BE2C (cell line): ENCODE data around the gene RSAD2.
"Not testable (repeated sequence)": the region's sequence is repeated elsewhere in the genome, so short reads cannot be mapped to it uniquely, and the experiment has no call there.

Source experiments
- DNase-seq: peaks from one replicate; pipeline ENCODE4 v3.0.0-alpha.2; 2020
- H3K27me3 ChIP-seq: fragments of 250-450 bp; sonication (Bioruptor Pico); 2 replicates; pipeline ENCODE4 v1.5.1; 2020; ENCODE audit warnings: mild to moderate bottlenecking
- H3K36me3 ChIP-seq: fragments of 250-450 bp; sonication (Bioruptor Pico); 2 replicates; pipeline ENCODE4 v1.5.1; 2020; ENCODE audit warnings: mild to moderate bottlenecking
- H3K4me1 ChIP-seq: fragments of 250-450 bp; sonication (Bioruptor Pico); 2 replicates; pipeline ENCODE4 v1.5.1; 2020
- H3K4me3 ChIP-seq: 2 replicates; pipeline ENCODE4 v1.5.1; 2011; ENCODE audit warnings: low read depth, low read length
- H3K9me3 ChIP-seq: fragments of 250-450 bp; sonication (Bioruptor Pico); 2 replicates; pipeline ENCODE4 v1.5.1; 2020
- TF ChIP-seq, protein P1 (sequence below): IDR thresholded peaks from 2 replicates; pipeline ENCODE4 v1.5.1; 2012; ENCODE audit warnings: mild to moderate bottlenecking, low read depth, low read length

The RSAD2 gene

DNA sequence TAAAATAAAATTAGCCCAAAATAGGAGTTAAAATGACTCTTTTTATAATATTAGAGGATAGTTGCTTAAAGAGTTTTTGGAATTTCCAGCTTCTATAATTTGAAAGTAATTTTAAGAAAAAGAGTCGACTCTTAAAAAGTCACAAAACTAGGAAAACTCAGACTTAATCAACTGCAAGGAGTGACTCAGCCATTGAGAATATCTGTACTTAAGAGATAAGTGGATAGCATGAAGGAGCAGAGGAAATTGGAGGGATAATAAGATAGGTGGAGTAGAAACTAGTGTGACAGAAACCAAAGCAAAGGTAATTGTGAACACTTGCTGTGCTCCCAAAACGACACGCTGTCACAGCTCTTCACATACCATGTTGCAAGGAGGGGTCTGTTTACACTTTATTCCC is 8.4 kb downstream of the RSAD2 start:
- Histone ChIP-seq H3K4me3 (no peak overlapping the region), H3K4me1 (no peaks in the 10 kb centered on the region), H3K36me3 (no peaks in the 10 kb centered on the region), H3K9me3 (no peaks in the 10 kb centered on the region), H3K27me3 (no peaks in the 10 kb centered on the region)
- TF ChIP-seq, protein P1, sequence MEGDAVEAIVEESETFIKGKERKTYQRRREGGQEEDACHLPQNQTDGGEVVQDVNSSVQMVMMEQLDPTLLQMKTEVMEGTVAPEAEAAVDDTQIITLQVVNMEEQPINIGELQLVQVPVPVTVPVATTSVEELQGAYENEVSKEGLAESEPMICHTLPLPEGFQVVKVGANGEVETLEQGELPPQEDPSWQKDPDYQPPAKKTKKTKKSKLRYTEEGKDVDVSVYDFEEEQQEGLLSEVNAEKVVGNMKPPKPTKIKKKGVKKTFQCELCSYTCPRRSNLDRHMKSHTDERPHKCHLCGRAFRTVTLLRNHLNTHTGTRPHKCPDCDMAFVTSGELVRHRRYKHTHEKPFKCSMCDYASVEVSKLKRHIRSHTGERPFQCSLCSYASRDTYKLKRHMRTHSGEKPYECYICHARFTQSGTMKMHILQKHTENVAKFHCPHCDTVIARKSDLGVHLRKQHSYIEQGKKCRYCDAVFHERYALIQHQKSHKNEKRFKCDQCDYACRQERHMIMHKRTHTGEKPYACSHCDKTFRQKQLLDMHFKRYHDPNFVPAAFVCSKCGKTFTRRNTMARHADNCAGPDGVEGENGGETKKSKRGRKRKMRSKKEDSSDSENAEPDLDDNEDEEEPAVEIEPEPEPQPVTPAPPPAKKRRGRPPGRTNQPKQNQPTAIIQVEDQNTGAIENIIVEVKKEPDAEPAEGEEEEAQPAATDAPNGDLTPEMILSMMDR: no peak
- DNase-seq: no peak

DNA sequence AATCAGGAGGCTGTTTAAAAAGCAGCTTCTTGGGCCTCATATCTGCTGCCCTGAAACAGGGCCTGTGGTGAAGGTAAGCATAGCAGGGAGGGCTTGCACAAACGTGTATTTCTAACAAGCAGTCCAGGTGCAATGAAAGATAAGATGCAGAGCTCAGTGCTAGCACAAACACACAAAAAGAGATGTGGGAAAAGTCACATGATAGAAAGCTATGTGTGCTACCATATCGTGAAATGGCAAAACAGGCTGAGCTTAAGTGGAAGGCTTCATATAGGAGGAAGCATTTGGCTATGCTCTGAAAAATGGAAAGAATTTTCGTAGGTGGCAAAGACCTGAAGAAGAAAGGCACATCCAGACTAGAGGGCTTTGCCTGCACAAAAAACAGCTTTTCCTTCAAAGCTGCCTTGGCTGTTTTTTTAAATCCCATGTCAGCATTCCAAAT is 10.2 kb downstream of the RSAD2 start:
- H3K36me3 ChIP-seq: no peaks in the 10 kb centered on the region
- H3K4me3 ChIP-seq: no peak overlapping the region
- TF ChIP-seq, protein P1: no peak
- no peaks in the 10 kb centered on the region for H3K9me3 ChIP-seq
- no peak for DNase-seq
- no peaks in the 10 kb centered on the region for H3K27me3 ChIP-seq
- no peaks in the 10 kb centered on the region for H3K4me1 ChIP-seq

DNA sequence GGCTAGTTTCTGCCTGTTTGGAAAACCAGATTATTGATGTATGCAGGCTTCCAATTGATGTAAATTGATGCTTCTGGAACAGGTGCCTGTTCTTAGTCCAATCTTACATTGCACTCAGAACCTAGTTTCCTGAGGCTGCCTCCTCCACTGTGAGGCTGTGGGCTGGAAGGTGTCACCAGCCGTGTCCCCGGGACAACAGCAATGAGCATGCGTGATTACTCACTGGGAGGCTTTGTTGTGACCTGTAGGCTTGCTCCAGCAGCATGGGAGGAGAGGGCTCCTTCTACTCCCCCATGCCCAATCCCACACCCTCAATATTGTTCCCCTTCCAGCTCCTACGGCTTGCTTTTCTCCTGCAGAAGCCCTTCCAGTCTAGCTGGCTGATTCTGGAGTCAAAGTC is 11.1 kb downstream of the RSAD2 start:
- Histone ChIP-seq H3K4me3 (no peak overlapping the region), H3K36me3 (no peaks in the 10 kb centered on the region), H3K9me3 (no peaks in the 10 kb centered on the region), H3K4me1 (no peaks in the 10 kb centered on the region), H3K27me3 (no peaks in the 10 kb centered on the region)
- DNase-seq: no peak
- TF ChIP-seq, protein P1: no peak

DNA sequence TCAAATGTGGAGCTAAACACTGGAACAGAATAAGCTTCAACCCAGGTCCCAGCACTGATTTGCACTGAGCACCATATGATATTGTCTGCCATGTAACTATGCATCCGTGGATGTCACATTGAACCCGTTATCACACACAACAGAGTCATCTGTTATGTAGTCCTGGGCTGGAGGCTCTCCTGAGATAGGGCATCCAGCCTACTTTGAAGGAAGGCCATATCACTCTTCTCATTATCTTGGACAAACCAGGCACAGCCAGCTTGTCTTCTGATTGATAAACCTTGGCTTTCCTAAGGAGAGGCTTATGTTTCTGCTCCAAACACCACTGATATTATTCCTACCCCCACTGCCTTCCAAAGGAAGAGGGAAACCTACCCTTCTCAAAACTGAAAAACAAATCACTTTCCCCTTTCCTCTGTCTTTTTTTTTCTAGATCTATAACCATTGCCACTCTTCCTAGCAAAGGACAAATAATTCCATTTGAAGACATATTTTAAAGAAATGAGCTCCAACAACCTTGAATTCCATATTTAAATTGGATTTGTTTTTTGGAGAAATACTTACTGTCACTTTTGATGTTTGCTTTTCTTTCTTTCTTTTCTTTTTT is 16.4 kb downstream of the RSAD2 start:
- H3K27me3 ChIP-seq: no peaks in the 10 kb centered on the region
- H3K36me3 ChIP-seq: no peaks in the 10 kb centered on the region
- no peaks in the 10 kb centered on the region for H3K4me1 ChIP-seq
- TF ChIP-seq, protein P1: no peak
- no peak overlapping the region for H3K4me3 ChIP-seq
- DNase-seq: no peak
- H3K9me3 ChIP-seq: no peaks in the 10 kb centered on the region

DNA sequence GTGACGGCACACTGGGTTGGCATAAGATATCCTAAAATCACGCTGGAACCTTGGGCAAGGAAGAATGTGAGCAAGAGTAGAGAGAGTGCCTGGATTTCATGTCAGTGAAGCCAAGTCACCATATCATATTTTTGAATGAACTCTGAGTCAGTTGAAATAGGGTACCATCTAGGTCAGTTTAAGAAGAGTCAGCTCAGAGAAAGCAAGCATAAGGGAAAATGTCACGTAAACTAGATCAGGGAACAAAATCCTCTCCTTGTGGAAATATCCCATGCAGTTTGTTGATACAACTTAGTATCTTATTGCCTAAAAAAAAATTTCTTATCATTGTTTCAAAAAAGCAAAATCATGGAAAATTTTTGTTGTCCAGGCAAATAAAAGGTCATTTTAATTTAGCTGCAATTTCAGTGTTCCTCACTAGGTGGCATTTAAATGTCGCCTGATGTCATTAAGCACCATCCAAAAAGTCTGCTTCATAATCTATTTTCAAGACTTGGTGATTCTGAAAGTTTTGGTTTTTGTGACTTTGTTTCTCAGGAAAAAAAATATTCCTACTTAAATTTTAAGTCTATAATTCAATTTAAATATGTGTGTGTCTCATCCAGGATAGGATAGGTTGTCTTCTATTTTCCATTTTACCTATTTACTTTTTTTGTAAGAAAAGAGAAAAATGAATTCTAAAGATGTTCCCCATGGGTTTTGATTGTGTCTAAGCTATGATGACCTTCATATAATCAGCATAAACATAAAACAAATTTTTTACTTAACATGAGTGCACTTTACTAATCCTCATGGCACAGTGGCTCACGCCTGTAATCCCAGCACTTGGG is 19.6 kb downstream of the RSAD2 start:
- H3K4me3 ChIP-seq: no peak overlapping the region
- H3K36me3 ChIP-seq: no peaks in the 10 kb centered on the region
- TF ChIP-seq, protein P1: peak; percentile 75
- H3K27me3 ChIP-seq: no peaks in the 10 kb centered on the region
- no peaks in the 10 kb centered on the region for H3K9me3 ChIP-seq
- no peak for DNase-seq
- H3K4me1 ChIP-seq: no peaks in the 10 kb centered on the region

DNA sequence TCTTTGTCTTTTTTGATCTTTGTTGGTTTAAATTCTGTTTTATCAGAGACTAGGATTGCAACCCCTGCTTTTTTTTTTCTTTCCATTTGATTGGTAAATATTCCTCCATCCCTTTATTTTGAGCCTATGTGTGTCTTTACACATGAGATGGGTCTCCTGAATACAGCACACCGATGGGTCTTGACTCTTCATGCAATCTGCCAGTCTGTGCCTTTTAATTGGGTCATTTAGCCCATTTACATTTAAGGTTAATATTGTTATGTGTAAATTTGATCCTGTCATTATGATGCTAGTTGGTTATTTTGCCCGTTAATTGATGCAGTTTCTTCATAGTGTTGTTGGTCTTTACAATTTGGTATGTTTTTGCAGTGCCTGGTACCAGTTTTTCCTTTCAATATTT is 25.0 kb downstream of the RSAD2 start:
- not testable (repeated sequence) for H3K27me3 ChIP-seq, H3K9me3 ChIP-seq, H3K36me3 ChIP-seq, H3K4me3 ChIP-seq, DNase-seq, H3K4me1 ChIP-seq
